KG1 (cell line): ENCODE results near the gene MIX23.

Experiments
- DNase-seq: peaks from one replicate; lab custom pipeline; 2025; lab: John Stamatoyannopoulos, UW

The MIX23 gene

GRCh38 chr3:122382888-122383666, at the start of gene MIX23:
Gene MIX23 (minus strand): TSS chr3:122383231. CDS start chr3:122383224, 7 bp downstream.
- DNase-seq = peak; percentile 81

GRCh38 chr3:122430371-122430770, 47.3 kb upstream of the MIX23 start:
- DNase-seq = no peak

- DNase-seq = no peak
Observed at GRCh38 chr3:122427857-122428471, 44.9 kb upstream of the MIX23 start.

DNA sequence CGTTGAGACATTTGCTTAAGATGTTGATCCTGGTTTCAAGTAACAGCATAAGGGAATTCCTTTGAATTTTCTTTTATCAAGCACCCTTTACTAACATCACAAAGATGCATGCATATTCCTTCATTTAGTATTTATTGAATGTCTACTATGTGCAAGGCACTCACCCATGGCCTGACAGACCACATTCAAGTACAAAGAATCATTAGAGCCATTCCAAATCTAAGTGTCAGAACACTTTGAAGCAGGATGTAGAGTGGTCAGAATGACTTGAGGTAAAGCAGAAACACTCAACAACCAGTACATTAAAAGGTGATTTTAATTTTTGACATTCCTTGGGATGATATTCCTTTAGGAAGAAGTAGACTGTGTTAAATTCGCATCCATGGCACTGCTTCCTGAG, 38.8 kb upstream of the MIX23 start:
- no peak for DNase-seq

- DNase-seq = no peak
Observed at GRCh38 chr3:122421101-122421500, 38.1 kb upstream of the MIX23 start.

DNA sequence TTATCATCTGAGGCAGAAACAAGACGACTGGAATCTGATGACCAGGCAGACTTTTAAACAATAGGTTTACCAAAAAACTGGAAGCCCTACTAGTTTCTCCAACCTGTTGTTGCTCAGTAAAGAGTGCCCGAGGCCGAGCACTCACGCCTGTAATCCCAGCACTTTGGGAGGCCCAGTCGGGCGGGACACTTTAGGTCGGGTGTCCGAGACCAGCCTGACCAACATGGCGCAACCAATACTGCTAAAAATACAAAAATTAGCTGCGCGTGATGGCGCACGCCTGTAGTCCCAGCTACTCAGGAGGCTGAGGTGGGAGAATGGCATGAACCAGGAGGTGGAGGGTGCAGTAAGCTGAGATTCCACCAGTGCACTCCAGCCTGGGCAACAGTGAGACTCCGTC, 33.9 kb upstream of the MIX23 start:
- no peak for DNase-seq

- no peak for DNase-seq
Observed at GRCh38 chr3:122415762-122416654, 33.0 kb upstream of the MIX23 start, which contains the start of gene WDR5B. Gene WDR5B (minus strand): TSS chr3:122416062. CDS start chr3:122415528, 534 bp downstream.

GRCh38 chr3:122415104-122415744, 32.2 kb upstream of the MIX23 start:
- DNase-seq = no peak

- no peak for DNase-seq
Observed at GRCh38 chr3:122414391-122414790, 31.4 kb upstream of the MIX23 start.

DNA sequence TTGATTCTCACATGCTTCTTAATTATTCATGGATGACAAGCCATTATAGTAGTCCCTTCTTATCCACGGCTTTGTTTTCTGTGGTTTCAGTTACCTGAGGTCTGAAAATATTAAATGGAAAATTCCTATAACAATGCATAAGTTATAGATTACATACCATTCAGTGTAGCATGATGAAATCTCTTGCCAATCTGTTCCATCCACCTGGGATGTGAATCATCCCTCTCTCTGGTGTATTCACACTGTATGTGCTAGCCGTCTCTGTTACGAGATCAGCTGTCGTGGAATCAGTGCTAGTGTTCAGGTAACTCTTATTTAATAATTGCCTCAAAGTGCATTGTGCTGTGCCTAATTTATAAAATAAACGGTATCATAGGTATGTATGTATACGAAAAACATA, 27.6 kb upstream of the MIX23 start:
- no peak for DNase-seq

- no peak for DNase-seq
Observed at GRCh38 chr3:122410111-122410510, 27.1 kb upstream of the MIX23 start.

- no peak for DNase-seq
Observed at GRCh38 chr3:122409446-122409845, 26.4 kb upstream of the MIX23 start.

- DNase-seq = no peak
Observed at GRCh38 chr3:122407946-122408345, 24.9 kb upstream of the MIX23 start.

DNA sequence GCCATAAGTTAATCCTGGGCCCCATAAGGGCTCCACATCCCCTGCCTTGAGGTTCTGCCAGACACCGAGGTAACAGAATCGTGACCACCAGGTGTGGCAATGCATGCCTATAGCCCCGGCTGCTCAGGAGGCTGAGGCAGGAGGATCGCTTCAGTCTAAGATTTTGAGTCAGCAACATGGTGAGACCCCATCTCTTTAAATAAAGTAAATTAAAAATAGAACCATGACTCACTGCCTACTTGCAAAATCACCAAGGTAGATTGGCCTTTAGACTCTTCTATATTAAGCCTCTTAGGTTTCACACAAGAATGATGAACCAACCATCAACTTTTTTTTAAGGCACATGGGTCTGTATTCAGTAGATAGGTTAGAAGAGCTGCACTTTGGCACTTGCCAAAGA, 23.2 kb upstream of the MIX23 start:
- DNase-seq = no peak

GRCh38 chr3:122405015-122405414, 22.0 kb upstream of the MIX23 start:
- DNase-seq = no peak

DNA sequence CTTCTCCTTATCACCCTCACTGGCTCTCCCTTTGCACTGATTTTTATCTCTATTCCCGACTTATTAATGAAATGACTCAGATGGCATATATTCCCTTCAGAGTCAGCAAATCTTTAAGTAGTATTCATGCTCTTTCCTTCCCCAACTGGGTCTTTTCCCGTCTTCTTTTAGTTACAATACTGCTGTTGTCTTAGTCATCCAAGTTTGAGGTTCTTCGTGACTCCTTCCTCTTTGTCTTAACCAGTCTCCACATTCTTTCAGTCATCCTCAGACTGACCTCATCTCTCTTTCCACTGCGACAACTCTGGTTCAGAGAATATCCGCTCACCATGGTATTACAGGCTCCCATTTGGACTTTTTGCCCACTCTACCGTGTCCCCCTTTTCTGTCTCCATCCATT, 20.5 kb upstream of the MIX23 start:
- no peak for DNase-seq

- DNase-seq = no peak
Observed at GRCh38 chr3:122398920-122399319, 15.9 kb upstream of the MIX23 start.

DNA sequence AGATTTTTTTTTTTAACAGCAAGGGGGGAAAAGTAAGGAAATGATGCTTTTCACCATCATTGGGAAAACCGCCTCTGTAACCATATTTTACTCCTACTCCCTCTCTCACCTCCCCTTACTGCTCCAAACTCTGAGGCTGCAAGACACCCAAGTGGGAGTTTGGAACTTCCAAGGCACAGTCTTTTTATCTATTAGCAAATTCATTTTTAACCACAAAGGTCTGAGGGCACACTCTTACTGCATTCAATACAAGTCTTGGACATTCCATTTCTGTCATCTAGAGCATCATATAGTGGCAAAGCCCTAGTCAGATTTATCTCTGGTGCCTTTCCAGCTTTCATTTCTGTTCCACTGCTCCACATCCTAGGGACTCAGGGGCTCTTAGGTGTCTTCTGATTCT, 14.2 kb upstream of the MIX23 start:
- DNase-seq = no peak

DNA sequence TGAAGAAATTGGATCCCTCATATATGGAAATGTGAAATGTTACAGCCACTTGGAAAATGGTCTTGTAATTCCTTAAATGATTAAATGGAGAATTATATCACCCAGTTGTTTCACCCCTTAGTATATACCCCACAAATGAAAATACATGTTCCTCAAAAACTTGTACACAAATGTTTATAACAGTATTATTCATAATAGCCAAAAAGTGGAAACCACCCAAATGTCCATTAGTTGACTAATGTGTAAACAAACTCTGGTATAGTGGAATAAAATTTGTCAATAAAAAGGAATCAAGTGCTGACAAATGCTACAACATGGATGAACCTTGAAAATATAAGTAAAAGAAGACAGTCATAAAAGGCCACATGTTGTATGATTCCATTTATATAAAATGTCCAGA, 13.5 kb upstream of the MIX23 start:
- DNase-seq = no peak

DNA sequence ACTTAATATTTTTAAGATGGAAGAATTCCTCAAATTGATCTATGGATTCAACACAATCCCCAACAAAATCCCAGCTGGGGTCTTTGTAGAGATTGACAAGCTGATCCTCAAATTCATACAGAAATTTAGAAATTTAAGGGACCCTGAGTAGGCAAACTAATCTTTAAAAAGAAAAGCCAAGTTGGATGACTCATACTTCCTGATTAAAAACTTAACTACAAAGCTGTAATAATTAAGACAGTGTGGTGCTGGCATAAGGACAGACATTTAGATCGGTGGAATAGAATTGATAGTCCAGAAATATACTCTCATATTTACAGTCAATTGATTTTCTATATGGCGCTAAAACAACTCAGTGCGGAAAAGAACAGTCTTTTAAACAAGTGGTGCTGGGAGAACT, 12.6 kb upstream of the MIX23 start:
- DNase-seq = no peak

DNA sequence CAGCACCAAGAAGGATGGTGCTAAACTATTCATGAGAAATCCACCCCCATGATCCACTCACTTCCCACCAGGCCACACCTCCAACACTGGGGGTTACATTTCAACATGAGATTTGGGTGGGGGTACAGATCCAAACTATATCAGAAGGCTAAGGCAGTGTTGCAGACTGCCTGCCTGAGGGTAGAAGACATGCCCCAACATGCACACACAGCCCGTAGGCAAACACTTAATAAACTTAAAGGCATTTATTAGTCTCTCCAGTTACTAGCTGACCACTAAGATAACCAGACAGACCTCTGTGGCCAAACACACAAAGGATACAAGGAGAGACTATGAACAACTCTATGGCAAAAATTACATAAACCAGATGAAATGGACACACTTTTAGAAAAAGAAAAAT, 11.1 kb upstream of the MIX23 start:
- no peak for DNase-seq
